ENCODE data around the gene HACD2. TPM values are rescaled to one million over a fixed set of nuclear protein-coding genes. Genes with fewer than 3 reads are reported as not detected.

The HACD2 gene
- total and polyA plus RNA-seq, 10 of the 15 experiments (the other 5 are each of a cell fraction or from before 2014, with no cell fraction given) = 9.1 to 30.0 (median 18.8) TPM

- SMC1A ChIA-PET (ENCODE audit: uncharacterized antibody, unreplicated experiment) = no interaction called here
- no peak overlapping the region for H3K27ac ChIP-seq (ENCODE audit: control insufficient read depth, insufficient read depth)
- no peaks in the 10 kb centered on the region for H3K27me3 ChIP-seq (replicated peaks in 1 of 2; ENCODE audit: control insufficient read depth in 2 of 2, insufficient read depth in 2 of 2, low read length in 1 of 2)
- H3K79me2 ChIP-seq (ENCODE audit: control insufficient read depth, insufficient read depth, low read length) = no peaks in the 10 kb centered on the region
- H3K36me3 ChIP-seq (ENCODE audit: control insufficient read depth in 2 of 2, insufficient read depth in 2 of 2, low read length in 1 of 2) = no peaks in the 10 kb centered on the region
- H3K4me2 ChIP-seq (ENCODE audit: control insufficient read depth, insufficient read depth) = no peak overlapping the region
- H3K9me3 ChIP-seq (replicated peaks; ENCODE audit: control insufficient read depth, insufficient read depth, low read length) = no peaks in the 10 kb centered on the region
- BruUV-seq (replicated peaks) = no TSS peak
- 70% methylated on average over 7 of the region's 7 CpGs for WGBS (ENCODE audit: insufficient coverage, insufficient replicate concordance, low lambda C conversion rate, missing lambda C conversion rate)
- ATAC-seq (no peak), DNase-seq (ENCODE audit: low read depth, low spot score) (no peak), FAIRE-seq (no peak)
- H2AFZ ChIP-seq (ENCODE audit: control insufficient read depth, low read depth, low read length) = no peak overlapping the region
- CTCF ChIA-PET = no interaction called here
- no peaks in the 10 kb centered on the region for H4K20me1 ChIP-seq (ENCODE audit: control insufficient read depth, insufficient read depth)
- no peak overlapping the region for H3K4me3 ChIP-seq
- POLR2A ChIA-PET = no interaction called here
- intact Hi-C loops (cut with micrococcal nuclease; ENCODE audit: unreplicated experiment) (no loop called here), in situ Hi-C loops (cut with MboI) (no loop called here)
- no peak overlapping the region for H3K9ac ChIP-seq (ENCODE audit: control insufficient read depth, insufficient read depth, low read length)
- no peaks in the 10 kb centered on the region for H3K4me1 ChIP-seq (ENCODE audit: control insufficient read depth, insufficient read depth, low read length)
- RAD21 ChIA-PET (ENCODE audit: unreplicated experiment) = no interaction called here
- TF ChIP-seq MYC (IDR thresholded peaks at IDR 0.05; ENCODE audit: insufficient read depth, insufficient read length, insufficient replicate concordance, low read length, severe bottlenecking) (no peak), BCL11A (IDR thresholded peaks at IDR 0.05; ENCODE audit: low read depth, low read length) (no peak), IKZF2 (IDR thresholded peaks at IDR 0.05) (no peak), ESRRA (IDR thresholded peaks at IDR 0.05; ENCODE audit: low read length) (no peak), SMAD5 (IDR thresholded peaks at IDR 0.05; ENCODE audit: low read depth) (no peak), NFXL1 (IDR thresholded peaks at IDR 0.05; ENCODE audit: borderline replicate concordance) (no peak), TCF3 (IDR thresholded peaks at IDR 0.05; ENCODE audit: borderline replicate concordance, insufficient read depth, low read depth, low read length) (no peak), ZNF622 (IDR thresholded peaks at IDR 0.05) (no peak), KLF5 (IDR thresholded peaks at IDR 0.05; ENCODE audit: partially characterized antibody) (no peak)
- TF ChIP-seq, protein P1, sequence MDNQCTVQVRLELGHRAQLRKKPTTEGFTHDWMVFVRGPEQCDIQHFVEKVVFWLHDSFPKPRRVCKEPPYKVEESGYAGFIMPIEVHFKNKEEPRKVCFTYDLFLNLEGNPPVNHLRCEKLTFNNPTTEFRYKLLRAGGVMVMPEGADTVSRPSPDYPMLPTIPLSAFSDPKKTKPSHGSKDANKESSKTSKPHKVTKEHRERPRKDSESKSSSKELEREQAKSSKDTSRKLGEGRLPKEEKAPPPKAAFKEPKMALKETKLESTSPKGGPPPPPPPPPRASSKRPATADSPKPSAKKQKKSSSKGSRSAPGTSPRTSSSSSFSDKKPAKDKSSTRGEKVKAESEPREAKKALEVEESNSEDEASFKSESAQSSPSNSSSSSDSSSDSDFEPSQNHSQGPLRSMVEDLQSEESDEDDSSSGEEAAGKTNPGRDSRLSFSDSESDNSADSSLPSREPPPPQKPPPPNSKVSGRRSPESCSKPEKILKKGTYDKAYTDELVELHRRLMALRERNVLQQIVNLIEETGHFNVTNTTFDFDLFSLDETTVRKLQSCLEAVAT (IDR thresholded peaks at IDR 0.05) = no peak
- TF ChIP-seq, protein P2, sequence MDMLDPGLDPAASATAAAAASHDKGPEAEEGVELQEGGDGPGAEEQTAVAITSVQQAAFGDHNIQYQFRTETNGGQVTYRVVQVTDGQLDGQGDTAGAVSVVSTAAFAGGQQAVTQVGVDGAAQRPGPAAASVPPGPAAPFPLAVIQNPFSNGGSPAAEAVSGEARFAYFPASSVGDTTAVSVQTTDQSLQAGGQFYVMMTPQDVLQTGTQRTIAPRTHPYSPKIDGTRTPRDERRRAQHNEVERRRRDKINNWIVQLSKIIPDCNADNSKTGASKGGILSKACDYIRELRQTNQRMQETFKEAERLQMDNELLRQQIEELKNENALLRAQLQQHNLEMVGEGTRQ (IDR thresholded peaks at IDR 0.05; ENCODE audit: borderline replicate concordance, low read depth, low read length) = no peak
- TF ChIP-seq, protein P3, sequence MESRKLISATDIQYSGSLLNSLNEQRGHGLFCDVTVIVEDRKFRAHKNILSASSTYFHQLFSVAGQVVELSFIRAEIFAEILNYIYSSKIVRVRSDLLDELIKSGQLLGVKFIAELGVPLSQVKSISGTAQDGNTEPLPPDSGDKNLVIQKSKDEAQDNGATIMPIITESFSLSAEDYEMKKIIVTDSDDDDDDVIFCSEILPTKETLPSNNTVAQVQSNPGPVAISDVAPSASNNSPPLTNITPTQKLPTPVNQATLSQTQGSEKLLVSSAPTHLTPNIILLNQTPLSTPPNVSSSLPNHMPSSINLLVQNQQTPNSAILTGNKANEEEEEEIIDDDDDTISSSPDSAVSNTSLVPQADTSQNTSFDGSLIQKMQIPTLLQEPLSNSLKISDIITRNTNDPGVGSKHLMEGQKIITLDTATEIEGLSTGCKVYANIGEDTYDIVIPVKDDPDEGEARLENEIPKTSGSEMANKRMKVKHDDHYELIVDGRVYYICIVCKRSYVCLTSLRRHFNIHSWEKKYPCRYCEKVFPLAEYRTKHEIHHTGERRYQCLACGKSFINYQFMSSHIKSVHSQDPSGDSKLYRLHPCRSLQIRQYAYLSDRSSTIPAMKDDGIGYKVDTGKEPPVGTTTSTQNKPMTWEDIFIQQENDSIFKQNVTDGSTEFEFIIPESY (IDR thresholded peaks at IDR 0.05) = no peak
Measured at GRCh38 chr3:123481071-123481470, 103.8 kb downstream of the HACD2 start.
